ENCODE measurements around the gene GDE1.
"Not testable (repeated sequence)": the region's sequence is repeated elsewhere in the genome, so short reads cannot be mapped to it uniquely, and the experiment has no call there.

DNA sequence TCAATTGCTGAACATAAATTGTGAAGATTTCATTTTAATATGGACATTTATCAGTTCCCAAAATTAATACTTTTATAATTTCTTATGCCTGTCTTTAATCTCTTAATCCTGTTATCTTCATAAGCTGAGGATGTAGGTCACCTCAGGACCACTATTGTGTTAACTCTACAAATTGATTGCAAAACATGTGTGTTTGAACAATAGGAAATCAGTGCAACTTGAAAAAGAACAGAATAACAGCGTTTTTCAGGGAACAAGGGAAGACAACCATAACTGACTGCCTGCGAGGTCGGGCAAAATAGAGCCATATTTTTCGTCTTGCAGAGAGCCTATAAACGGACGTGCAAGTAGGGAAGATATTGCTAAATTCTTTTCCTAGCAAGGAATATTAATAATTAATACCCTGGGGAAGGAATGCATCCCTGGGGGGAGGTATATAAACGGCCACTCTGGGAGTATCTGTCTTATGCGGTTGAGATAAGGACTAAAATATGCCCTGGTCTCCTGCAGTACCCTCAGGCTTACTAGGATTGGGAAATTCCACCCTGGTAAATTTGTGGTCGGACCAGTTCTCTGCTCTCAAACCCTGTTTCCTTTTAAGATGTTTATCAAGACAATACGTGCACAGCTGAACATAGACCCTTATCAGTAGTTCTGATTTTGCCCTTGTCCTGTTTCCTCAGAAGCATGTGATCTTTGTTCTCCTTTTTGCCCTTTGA, 21.5 kb upstream of the GDE1 start:
- TF ChIP-seq, protein P1, sequence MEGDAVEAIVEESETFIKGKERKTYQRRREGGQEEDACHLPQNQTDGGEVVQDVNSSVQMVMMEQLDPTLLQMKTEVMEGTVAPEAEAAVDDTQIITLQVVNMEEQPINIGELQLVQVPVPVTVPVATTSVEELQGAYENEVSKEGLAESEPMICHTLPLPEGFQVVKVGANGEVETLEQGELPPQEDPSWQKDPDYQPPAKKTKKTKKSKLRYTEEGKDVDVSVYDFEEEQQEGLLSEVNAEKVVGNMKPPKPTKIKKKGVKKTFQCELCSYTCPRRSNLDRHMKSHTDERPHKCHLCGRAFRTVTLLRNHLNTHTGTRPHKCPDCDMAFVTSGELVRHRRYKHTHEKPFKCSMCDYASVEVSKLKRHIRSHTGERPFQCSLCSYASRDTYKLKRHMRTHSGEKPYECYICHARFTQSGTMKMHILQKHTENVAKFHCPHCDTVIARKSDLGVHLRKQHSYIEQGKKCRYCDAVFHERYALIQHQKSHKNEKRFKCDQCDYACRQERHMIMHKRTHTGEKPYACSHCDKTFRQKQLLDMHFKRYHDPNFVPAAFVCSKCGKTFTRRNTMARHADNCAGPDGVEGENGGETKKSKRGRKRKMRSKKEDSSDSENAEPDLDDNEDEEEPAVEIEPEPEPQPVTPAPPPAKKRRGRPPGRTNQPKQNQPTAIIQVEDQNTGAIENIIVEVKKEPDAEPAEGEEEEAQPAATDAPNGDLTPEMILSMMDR (IDR thresholded peaks at IDR 0.05): not testable (repeated sequence)
- not testable (repeated sequence) for TF ChIP-seq POLR2A (IDR thresholded peaks at IDR 0.05)
